ENCODE data around the gene PLPPR5.

The PLPPR5 gene

DNA sequence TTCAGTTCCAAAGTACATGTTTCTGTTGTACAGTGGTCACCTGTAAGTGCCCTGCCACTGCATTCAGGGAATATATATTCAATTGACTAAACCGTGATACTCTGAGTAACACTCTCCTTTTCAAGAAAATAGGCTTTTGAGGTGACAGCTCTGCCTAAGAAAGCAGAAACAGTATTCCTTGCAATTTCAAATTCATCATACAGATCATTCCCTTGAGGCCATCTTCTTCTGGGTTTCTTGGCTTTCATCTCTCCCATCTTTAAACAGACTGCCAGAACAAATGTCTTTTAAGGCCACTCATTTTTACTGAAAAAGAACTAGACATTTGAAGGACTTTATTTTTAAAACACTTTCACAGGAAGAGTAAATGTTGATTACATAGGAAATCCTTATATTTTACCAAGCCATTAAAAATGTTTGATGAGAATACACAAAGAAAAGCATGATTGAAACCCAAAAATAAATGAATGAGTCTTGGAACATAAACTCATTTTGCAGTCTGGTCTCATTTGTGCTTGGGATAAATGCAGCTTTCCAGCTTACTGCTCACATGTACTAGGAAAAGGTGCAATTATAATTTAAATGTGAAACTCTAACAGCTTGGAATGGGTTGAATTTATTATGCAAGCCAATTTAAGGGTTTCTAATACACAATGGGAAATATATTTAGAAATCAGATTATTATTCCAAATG, 34.7 kb downstream of the PLPPR5 start:
- DNase-seq: no peak

DNA sequence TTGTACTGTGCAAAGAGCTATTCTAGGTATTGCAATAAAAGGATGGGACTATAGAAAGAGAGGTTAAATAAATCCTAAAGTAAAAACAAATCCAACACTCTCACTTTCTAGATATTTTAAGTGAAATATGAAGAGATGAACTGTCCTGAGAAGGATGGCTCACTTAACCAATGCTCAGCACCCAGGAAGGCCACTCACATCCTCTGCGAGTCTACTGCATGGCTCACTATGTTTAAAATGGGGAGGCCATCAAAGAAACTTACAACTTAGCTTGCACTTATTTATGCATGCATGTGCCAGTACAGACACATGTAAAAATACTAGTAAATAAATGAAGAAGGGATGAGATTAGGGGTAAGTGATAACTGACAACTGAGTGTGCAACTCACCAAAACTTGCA, 37.5 kb downstream of the PLPPR5 start:
- no peak for DNase-seq

DNA sequence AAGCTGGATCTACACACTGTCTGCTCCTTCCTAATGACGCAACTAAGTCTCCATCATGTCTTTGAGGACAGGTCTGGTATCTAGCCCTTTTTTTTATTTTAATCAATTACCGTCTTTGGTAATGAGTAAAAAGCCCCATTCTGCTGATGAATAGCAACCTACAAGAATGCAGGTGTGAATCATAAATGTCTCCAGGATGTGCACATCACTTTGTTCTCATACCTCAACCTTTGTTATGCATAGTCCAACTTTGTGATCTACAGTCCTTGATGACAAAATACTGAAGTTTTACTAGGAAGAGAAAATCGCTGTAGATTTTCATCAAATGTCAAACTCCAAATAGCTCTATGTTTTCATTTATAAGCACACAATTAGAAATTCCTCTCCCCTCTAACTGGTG, 39.3 kb downstream of the PLPPR5 start:
- DNase-seq: no peak

DNA sequence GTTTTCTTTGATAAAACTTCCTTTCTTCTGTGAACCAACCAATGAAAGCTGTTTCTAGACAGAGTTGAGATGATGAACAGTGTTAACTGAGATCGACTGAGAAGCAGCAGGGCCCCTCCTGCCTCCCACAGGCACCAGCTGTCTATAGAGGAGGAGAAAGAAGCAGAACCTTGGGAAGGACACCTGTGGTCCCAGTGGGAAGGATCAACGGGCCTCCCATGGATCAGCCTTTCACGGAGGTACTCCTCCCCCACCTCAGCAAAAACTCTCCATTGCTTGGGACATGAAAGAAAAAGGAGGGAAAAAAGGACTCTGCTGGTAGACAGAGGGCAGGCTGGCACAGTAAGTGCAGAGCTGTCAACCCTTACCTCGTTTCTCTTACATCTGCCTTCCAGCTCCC, 40.5 kb downstream of the PLPPR5 start:
- no peak for DNase-seq

DNA sequence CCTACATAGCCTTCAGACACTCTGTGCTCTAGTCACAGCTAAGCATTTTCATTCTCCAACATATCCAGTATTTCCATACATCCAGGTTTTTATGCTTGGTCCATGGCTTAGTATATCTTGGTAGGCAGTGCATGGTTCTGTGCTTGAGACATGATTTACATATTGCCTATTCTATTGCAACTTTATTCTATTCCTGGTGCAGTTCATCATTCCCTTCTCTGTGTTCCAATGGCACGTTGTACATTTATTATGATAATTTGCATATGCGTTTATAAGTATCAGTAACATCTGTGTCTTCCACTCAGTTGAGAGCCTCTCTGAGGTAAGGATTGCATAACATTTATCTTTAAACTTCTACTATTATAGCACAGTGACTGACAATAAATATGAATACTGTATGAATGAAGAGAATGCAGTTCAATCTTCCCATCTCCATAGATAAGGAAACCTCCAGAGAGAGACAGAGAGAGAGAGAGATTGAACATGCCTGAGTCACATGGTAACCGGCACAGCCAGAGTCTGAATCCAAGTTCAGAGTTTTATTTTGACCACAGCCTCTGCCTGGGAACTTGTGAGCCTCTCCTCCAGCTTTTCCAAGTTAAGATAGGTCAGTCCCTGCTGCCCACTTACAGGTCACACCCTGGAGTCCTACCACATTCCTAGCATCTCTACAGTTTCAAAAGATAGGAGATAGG, 41.5 kb downstream of the PLPPR5 start:
- DNase-seq: no peak

DNA sequence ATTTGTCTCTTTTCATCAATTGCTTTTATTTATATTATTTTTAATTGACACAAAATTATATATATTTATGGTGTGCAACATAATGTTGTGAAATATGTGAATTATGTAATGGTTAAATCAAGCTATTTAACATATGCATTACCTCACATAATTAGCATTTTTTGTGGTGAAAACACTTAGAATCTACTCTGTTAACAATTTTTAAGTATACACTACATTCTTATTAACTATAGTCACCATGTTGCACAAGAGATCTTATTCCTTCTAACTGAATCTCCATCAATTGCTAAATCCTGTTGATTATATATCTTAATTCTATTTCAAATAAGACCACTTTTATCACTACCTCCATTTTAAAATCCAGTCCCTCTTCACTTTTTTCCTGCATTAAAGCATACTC, 42.5 kb downstream of the PLPPR5 start:
- no peak for DNase-seq

DNA sequence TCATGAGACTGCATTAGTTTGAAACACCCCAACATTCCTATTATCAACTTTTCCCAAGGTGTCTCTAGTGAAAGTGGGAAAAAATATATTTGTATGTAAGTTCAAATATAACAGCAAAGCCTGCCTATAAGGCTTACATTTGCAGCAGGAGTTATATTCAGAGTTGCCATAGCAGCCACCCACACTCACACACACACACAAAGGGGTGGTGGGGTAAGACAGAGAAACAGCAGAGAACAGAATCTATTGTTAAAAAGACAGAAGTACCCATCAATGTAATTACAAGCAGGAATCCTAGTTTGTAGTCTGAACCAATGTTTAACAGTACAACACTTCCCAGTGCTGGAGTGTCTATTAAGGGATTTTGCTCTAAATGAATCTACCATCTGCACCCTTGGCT, 55.0 kb downstream of the PLPPR5 start:
- DNase-seq: peak in 2 of 51 donors; percentile 5 to 17

DNA sequence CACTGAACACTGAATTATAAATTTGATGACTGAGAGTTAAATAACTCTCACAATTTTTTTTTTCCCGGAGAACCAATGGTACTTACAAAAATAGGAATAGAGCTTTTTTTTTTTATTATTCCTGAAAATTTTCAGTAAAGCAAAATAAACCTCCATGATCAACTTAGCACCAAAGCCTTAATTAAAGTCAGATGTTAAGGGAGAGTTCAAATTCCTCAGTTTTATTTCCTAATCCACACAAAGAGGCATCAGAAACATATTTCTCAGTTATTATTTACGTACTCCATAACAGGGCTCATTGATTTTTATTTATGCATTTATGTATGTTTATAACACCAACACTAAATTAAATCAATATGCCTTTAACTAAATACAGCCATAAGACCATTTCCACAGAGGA, 55.5 kb downstream of the PLPPR5 start:
- no peak for DNase-seq

DNA sequence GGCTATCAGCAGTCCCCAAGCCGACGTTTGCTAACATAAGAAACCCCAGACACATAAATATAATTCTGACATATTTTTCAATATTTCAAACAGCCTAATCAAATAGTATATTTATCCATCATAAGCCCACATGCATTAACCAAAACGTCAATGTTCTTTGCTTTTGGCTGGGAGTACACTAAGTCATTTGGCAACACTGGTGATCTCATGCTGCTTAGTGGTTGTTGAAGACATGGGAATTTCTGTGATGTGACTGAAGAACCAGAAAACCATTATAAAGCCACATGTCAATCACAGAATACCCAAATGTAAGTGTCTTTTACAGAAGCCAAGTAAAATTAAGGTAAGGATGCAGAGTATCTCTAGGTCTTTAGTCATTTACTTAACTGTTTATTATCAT, 57.6 kb downstream of the PLPPR5 start:
- no peak for DNase-seq

DNA sequence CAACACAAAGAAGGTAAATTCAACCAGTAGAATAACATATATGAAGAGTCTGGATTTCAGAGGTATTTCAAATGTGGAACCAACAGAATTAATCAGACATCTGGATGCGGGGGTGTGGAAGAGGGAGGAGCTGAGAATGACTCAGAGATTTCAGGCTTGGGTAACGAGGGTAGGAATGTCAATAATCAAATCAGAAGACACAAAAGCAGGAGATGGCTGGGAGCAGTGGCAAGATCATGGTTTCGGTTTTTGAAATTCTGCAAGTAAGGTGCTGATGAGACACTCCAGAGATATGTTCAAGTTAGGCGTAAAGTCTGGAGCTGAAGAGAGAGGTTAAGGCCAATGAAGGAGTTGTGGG, 64.0 kb downstream of the PLPPR5 start:
- no peak for DNase-seq

DNA sequence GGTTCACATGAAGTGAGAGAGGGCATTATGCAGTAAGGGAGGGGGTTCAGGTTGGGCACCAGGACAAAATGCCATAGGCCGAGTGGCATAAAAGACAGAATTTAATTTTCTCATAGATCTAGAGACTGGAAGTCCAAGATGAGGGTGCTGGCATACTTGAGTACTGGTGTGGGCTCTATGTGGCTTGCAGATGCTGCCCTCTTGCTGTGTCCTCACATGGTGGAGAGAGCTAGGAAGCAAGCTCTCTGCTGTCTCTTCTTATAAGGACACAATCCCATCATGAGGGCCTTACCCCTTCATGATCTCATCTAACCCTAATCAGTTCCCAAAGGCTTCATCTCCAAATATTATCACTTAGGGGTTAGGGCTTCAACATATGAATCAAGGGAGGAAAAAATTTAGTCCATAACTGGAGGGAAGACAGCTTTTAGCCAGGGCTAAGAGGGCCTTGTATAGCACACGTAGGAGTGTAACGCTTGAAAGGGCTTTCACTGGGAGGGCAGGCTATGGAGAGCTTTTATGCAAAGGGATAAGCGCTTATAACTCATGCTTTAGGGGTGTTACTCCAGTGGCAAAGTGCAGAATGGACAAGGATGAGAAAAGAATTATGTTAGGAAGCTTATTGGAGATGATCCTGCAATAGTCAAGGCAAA, 64.5 kb downstream of the PLPPR5 start:
- DNase-seq: no peak

DNA sequence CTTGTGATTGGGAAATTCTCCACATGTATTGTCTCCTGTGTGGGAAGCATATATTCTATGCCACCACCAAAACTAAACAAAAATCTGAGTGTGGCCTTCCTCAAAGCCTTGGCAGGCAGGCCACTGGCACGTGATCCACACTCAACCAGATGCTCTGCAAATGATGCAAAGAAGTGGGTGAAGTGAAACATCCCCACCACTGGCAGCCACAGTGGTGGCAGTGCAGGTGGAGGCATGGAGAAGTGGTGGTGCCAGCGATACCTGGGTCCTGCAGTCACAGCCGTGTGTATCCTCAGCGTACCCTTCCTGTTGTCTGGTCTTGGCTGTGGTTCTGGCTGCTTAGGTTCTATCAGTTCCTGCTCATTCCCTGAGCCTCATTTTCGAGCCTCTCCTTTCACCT, 65.2 kb downstream of the PLPPR5 start:
- DNase-seq: no peak

DNA sequence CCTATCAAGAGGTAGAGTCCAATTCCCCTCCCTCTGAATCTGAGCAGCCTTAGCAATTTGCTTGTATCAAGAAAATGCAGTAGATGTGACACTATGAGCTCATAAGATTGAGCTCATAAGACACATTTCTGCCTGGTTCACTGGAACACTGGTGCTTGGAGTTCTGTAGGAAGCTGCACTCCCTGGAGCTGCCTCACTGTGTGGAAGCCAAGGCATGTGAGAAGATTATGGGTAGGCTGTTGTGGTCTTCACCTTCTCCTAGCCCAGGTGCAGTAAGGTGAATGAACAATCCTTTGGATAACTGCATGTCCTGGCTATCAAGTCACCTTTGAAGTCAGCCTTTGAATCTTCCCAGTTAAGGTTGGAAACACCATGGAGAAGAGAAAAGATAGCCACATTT, 67.3 kb downstream of the PLPPR5 start:
- DNase-seq: no peak

DNA sequence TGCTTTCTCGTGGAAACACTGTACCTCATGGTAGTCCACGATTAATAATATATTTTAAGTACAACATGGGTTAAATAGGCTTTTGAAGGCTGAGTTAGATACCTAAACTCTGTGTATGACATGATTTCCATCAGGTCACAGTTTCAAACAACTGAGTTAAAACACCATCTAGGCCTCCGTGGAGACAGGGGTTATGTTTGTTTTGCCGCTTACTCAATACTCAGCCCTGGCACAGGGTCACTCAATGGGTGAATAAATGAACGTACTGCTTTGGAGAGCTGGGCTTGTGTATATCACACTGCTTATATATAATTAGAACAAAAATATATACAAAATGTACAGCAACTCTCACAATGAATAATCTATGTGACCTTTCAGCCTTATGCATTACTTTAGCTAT, 72.5 kb downstream of the PLPPR5 start:
- no peak for DNase-seq

DNA sequence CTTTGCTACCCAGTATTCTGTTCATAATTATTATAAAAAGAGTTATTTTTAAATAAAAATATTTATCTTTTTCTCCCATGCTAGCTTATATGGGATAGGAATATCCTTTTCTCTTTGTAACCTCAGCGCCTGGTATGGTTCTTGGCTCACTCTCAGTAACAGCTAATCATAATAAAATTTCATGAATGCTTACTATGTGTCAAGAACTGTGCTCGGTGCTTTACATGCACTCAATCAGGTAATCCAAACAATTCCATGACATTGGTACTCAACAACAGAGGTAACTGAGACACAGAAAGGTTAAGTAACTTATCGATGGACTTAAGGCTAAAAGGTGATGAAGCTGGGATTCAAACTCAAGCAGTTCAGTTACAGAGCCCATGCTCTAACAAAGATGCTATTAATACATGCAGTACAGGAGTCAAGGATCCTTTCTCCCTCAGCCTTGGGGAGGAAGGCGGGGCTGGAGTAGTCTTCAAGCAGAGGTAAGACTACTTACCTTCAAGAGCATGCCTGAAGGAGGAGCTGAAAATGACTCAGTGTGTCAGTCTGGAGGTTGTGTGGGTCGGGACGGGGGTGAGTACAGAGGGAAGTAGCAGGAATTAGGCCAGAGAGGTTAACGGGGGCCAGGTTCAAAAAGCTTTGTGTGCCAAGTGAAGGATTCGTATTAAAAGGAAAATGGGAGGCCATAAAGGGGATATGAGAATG, 73.4 kb downstream of the PLPPR5 start:
- DNase-seq: no peak

DNA sequence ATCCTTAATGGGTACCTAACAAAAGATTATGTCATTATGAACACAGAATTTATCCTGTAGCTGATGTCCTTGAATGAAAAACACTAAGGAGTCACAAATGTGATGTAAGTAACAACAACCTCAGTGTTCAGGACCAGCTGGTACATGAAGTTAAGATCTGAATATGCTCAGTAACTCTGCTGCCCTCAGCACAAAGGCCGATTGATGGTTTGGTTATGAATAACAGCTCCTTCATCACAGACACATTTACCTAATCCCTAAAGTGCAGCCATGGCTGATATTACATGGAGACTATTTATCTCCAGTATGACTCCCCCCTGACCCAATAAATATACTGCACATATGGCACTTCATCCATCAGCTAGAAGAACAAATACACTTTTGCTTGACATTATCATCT, 75.2 kb downstream of the PLPPR5 start:
- DNase-seq: no peak

DNA sequence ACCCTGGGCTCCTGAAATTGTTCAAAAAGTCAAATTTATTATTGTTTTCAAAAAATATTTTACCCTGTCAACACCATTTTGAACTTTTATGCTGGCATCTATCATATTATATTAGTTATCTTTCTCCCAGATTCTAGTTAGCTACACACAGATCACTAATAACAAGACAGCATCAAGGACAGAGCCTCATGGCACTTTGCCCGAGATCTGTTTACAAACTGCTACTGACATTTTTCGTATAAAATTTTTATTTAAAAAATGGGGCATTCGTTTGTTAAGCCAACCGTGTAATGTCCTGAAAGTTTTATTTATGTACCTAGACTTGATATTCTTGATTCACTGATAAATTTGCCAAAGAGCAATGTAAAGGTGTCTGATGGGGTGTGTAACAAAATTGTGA, 78.1 kb downstream of the PLPPR5 start:
- no peak for DNase-seq

DNA sequence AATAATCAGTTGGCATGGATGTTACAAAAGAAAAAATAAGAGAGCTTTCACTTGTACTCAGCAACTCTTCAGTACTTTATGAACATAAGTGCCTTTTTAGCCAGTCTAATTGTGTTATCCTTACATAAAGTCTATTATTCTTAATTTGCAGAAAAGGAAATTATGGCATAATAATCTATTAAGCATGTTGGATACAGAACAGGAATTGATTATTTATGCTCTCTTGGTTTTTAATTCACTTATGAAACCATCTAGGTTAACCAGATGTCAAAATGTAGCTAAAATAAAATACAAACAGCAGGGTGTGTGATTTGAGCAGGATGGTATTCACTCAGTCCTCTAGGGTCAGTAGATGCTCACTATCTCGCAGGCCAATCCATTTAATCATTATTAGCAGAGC, 79.7 kb downstream of the PLPPR5 start:
- DNase-seq: no peak

DNA sequence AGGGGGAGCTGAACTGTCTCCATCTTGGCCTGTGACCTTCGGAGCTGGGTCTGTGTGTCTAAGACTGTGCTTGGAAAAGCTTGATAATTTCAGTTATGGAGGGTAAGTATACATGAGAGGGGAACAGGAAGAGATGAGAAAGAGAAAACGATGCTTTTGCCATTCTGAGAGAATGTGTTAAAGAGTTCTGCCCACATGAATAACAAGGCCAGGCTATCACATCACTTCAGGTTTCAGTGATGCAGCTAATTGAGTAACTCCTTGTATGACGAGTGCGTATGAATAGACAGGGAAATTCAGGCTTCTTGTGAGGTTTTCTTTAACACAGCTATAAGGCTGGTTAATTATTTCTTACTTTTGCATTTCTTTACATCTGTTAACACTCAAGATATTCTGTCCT, 81.0 kb downstream of the PLPPR5 start:
- no peak for DNase-seq

DNA sequence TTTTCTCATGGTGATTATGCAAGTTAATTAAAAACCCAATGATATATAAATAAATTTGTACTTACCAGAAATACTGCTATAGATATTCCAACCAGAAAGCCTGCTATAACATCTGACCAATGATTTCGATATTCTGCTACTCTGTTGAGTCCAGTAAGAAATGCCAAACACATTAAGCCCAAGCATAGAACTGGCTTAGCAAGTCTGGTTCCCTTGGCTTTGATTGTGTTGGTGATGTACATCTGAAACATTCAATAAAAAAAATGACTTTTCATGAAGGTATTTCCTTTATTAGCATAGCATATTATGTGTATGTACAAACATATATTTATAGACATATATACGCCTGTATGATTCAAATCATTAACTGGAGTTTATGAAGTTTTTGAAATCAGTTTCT, 82.8 kb downstream of the PLPPR5 start:
- DNase-seq: no peak

DNA sequence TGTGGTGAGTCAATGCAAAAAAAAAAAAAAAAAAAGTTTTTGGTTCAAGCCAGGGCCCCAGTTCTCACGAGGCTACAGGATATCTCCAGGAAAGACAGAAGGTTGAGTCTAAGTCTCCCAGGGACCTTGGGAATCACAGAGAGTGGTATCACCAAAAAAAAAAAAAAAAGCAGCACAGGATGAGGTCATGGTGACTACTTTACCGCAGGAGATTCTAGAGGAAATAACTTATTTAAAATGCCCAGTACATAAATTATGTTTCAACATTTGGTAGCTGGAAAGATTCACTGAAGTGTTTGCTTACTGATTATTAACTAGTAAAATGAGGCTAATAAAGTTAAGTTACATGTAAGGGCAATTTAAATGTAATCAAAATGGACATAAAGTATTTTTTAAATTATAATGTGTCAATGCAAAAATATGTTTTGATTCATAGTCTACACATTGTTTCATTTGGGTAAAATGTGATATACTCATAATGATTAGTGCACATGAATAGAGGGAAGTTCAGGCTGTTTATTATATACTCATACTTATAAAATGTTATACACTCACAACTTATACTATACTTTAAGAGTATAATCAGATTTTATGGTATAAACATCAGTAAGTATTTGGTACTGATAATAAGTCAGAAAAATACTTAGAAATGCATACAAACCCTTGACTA, 84.1 kb downstream of the PLPPR5 start:
- no peak for DNase-seq

DNA sequence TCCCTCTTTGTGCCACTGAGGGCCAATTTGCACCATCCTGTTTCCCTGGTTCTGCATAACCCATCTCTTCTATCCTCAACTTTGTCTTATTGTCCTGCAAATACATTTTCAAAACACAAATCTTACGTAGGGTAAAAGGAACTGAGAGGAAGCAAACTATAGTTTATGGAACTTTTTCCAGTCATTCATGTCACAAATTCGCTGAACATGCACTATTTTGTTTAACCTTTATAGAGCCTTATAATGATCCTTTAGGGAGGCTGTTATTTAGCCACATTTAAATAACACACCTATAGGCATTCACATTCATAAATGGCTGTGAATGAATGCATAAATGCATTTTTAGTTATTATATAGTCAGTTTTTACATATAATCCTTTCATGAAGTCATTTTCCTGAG, 85.0 kb downstream of the PLPPR5 start:
- no peak for DNase-seq

Measured in hypothalamus (tissue), 51 donors.